HepG2 (cell line): ENCODE results near the gene PGC. TPM values are rescaled to one million over a fixed set of nuclear protein-coding genes. Genes with fewer than 3 reads are reported as not detected.

Experiments used
- ATAC-seq: fragments of 200-7000 bp; cut with Tn5 transposase; 3 replicates; pipeline ENCODE4 v1.9.1; 2020; ENCODE audit warnings: mild to moderate bottlenecking, moderate library complexity
- BruUV-seq: library from RNA; stranded (reverse); fragments of 400-500 nt; replicated peaks from 2 replicates; lab custom pipeline; 2021; lab: Mats Ljungman, UMichigan
- CTCF ChIA-PET: fragments of 300-600 bp; formaldehyde crosslinking; extraction: SDS; loops from one replicate; lab custom pipeline; 2021; ENCODE audit warnings: low total read pairs, inconsistent platforms, low intra/inter-chr PET ratio; lab: Yijun Ruan, JAX
- POLR2A ChIA-PET: fragments of 350-600 bp; sonication (Branson Sonifier 250); formaldehyde crosslinking; loops from one replicate; lab custom pipeline; 2020; ENCODE audit warnings: antibody characterized with exemption, inconsistent platforms; lab: Yijun Ruan, JAX
- DNase-seq: peaks from one replicate; pipeline ENCODE4 v3.0.0-alpha.2; 2015; ENCODE audit warnings: low spot score
- FAIRE-seq: peaks from 3 replicates; lab custom pipeline; 2011; peaks lifted over from hg19 to GRCh38; lab: Jason Lieb, UNC
- H2AFZ ChIP-seq: one replicate; pipeline ENCODE4 v1.6.1; 2011; ENCODE audit warnings: low read length, inconsistent platforms
- H3K27ac ChIP-seq: fragments of 300-600 bp; 3 replicates; pipeline ENCODE4 v1.8.0; 2011; ENCODE audit warnings: mixed run types, mild to moderate bottlenecking, mixed read lengths, low read length, inconsistent platforms; ENCODE audit not compliant: insufficient read depth; ENCODE audit errors: extremely low read length
- H3K27me3 ChIP-seq, 2 experiments: fragments of 200-600 bp in 1 of 2; 2 replicates in 1 of 2; 3 replicates in 1 of 2; pipeline versions ENCODE4 v1.6.0 to v1.8.0; 2011; ENCODE audit warnings: low read length in 2 of 2, mild to moderate bottlenecking in 2 of 2, moderate library complexity in 2 of 2, inconsistent platforms in 1 of 2; ENCODE audit not compliant: insufficient read depth in 2 of 2, control insufficient read depth in 1 of 2
- H3K36me3 ChIP-seq, 2 experiments: fragments of 200-600 bp in 1 of 2; replicated peaks in 1 of 2; 2 replicates in 1 of 2; 3 replicates in 1 of 2; pipeline versions ENCODE4 v1.5.1 to v1.8.0; 2011; ENCODE audit warnings: low read length in 2 of 2, inconsistent platforms in 1 of 2; ENCODE audit not compliant: insufficient read depth in 2 of 2, control insufficient read depth in 1 of 2
- H3K4me1 ChIP-seq: 2 replicates; pipeline ENCODE4 v1.5.1; 2012; ENCODE audit warnings: low read length, inconsistent platforms; ENCODE audit not compliant: insufficient read depth
- H3K4me2 ChIP-seq: 2 replicates; pipeline ENCODE4 v1.6.0; 2011; ENCODE audit warnings: low read depth, low read length, inconsistent platforms
- H3K4me3 ChIP-seq, 3 experiments: fragments of 200-600 bp in 1 of 3; sonication (generic), shearing (Covaris generic) in 1 of 3; replicated peaks in 1 of 3; 2 replicates each; pipeline ENCODE4 v1.5.1; 2011 to 2016; ENCODE audit warnings: low read length in 3 of 3, inconsistent platforms in 2 of 3, low read depth in 2 of 3, mild to moderate bottlenecking in 2 of 3, control low read depth in 1 of 3, mixed read lengths in 1 of 3; ENCODE audit not compliant: insufficient read depth in 1 of 3
- H3K79me2 ChIP-seq: one replicate; pipeline ENCODE4 v1.6.1; 2011; ENCODE audit warnings: low read length, inconsistent platforms; ENCODE audit not compliant: insufficient read depth
- H3K9ac ChIP-seq: 2 replicates; pipeline ENCODE4 v1.6.0; 2011; ENCODE audit warnings: mild to moderate bottlenecking, low read depth, low read length, inconsistent platforms; ENCODE audit not compliant: insufficient read depth
- H3K9me3 ChIP-seq: 2 replicates; pipeline ENCODE4 v1.5.1; 2012; ENCODE audit warnings: mild to moderate bottlenecking, low read length
- H4K20me1 ChIP-seq: 2 replicates; pipeline ENCODE4 v1.6.0; 2011; ENCODE audit warnings: inconsistent platforms, mild to moderate bottlenecking, low read length, moderate library complexity; ENCODE audit not compliant: insufficient read depth
- DZIP1 ChIP-seq: sonication (generic); formaldehyde crosslinking; IDR thresholded peaks from 2 replicates; pipeline ENCODE4 v1.5.0; 2020; ENCODE audit warnings: mild to moderate bottlenecking, missing genetic modification reagents
- GMEB2 ChIP-seq: IDR thresholded peaks from 2 replicates; pipeline ENCODE4 v1.6.1; 2016; ENCODE audit warnings: missing biosample characterization, missing genetic modification reagents, low read depth
- GTF2F1 ChIP-seq: fragments of 150-350 bp; IDR thresholded peaks from 2 replicates; pipeline ENCODE4 v1.6.1; 2014; ENCODE audit warnings: low read length
- IKZF5 ChIP-seq: IDR thresholded peaks from 2 replicates; pipeline ENCODE4 v1.6.1; 2018; ENCODE audit warnings: missing genetic modification reagents, mild to moderate bottlenecking, missing compliant biosample characterization
- KLF12 ChIP-seq: sonication (generic); formaldehyde crosslinking; IDR thresholded peaks from 2 replicates; pipeline ENCODE4 v1.4.0; 2020; ENCODE audit warnings: missing genetic modification reagents, borderline replicate concordance
- MXD4 ChIP-seq: IDR thresholded peaks from 2 replicates; pipeline ENCODE4 v1.6.1; 2016; ENCODE audit warnings: mild to moderate bottlenecking, missing biosample characterization, missing genetic modification reagents
- PCBP2 ChIP-seq: fragments of 200-400 bp; formaldehyde crosslinking; optimal IDR thresholded peaks from 2 replicates; pipeline ENCODE3; 2018; ENCODE audit warnings: low read length, low read depth; ENCODE audit not compliant: poor library complexity, severe bottlenecking
- PRPF4 ChIP-seq: fragments of 200-400 bp; formaldehyde crosslinking; IDR thresholded peaks from 2 replicates; pipeline ENCODE4 v1.6.1; 2016; ENCODE audit warnings: low read length, low read depth; ENCODE audit not compliant: poor library complexity, severe bottlenecking
- U2AF2 ChIP-seq: fragments of 200-400 bp; formaldehyde crosslinking; IDR thresholded peaks from 2 replicates; pipeline ENCODE4 v1.6.1; 2017; ENCODE audit warnings: low read depth, mild to moderate bottlenecking, low read length
- ZBTB10 ChIP-seq: sonication (generic); formaldehyde crosslinking; IDR thresholded peaks from 2 replicates; pipeline ENCODE4 v1.4.0; 2020; ENCODE audit warnings: missing genetic modification reagents, borderline replicate concordance
- ZFP62 ChIP-seq: sonication (generic); formaldehyde crosslinking; IDR thresholded peaks from 2 replicates; pipeline ENCODE4 v1.4.0; 2020; ENCODE audit warnings: missing genetic modification reagents
- ZNF30 ChIP-seq: sonication (generic); formaldehyde crosslinking; IDR thresholded peaks from 2 replicates; pipeline ENCODE4 v1.5.0; 2020; ENCODE audit warnings: mild to moderate bottlenecking, missing genetic modification reagents
- ZNF367 ChIP-seq: sonication (generic); formaldehyde crosslinking; IDR thresholded peaks from 2 replicates; pipeline ENCODE4 v1.4.0; 2020; ENCODE audit warnings: missing genetic modification reagents, borderline replicate concordance
- ZNF879 ChIP-seq: sonication (generic); formaldehyde crosslinking; IDR thresholded peaks from 2 replicates; pipeline ENCODE4 v1.8.1; 2023; ENCODE audit warnings: missing genetic modification reagents
- WGBS: methylation state at CpG from one replicate; pipeline ENCODE4 v1.1.6; 2017; ENCODE audit warnings: low lambda C conversion rate; 5-methylcytosine and 5-hydroxymethylcytosine counted together
- in situ Hi-C: cut with HindIII; loops from 2 replicates; pipeline ENCODE4 v1.10.0; 2017; ENCODE audit warnings: low pct_unique_long_range_greater_than_20kb; ENCODE audit not compliant: extremely low pct_ligation_motif_present
- intact Hi-C: fragments of 100-400 bp; cut with micrococcal nuclease; formaldehyde crosslinking; loops from one replicate; pipeline ENCODE4 v1.10.0; 2022; ENCODE audit not compliant: unreplicated experiment
- polyA plus RNA-seq, 8 experiments: library from polyadenylated mRNA; depleted of rRNA in 3 of 8; stranded (reverse) in 7 of 8; unstranded in 1 of 8; fragments of >200 nt; fragmentation: Illumina TruSeq in 4 of 8; extraction: Trizol in 4 of 8; gene quantifications; 2 replicates each; pipeline versions ENCODE4 v1.2.1 to v1.2.3, GENCODE V29; 2011 to 2016; ENCODE audit warnings: low read depth in 4 of 8, missing spikeins in 1 of 8, mixed read lengths in 1 of 8; ENCODE audit not compliant: insufficient read depth in 1 of 8
- total RNA-seq, 5 experiments: library from RNA; depleted of rRNA; stranded (reverse); fragments of >200 nt; fragmentation: Illumina TruSeq; extraction: Trizol; gene quantifications; 2 replicates each; pipeline ENCODE4 v1.2.3, GENCODE V29; 2016; ENCODE audit warnings: low read depth in 1 of 5

The PGC gene
- total and polyA plus RNA-seq, 2 of the 13 experiments (the other 11 are each of a cell fraction or from before 2014, with no cell fraction given) = 426 to 502 TPM

GRCh38 chr6:41733707-41734665, 13.2 kb downstream of the PGC start:
- POLR2A ChIA-PET = interaction anchor here (0.7 to 10.4 kb wide), 31 partner anchors 8 to 403 kb away, joined by 3 to 120 read pairs (median 5); partner anchors contain the start of genes FRS3, PGC, PRICKLE4 and TAF8
- no peaks in the 10 kb centered on the region for H3K9me3 ChIP-seq
- peak overlapping the region; percentile 51 to 83 (median 76) for H3K4me3 ChIP-seq
- peak overlapping the region; percentile 73 for H3K9ac ChIP-seq
- no peaks in the 10 kb centered on the region; a peak in 1 of 5 replicates for H3K27me3 ChIP-seq
- CTCF ChIA-PET = interaction anchor here (1.2 to 3.0 kb wide), 3 partner anchors 28 to 46 kb away, joined by 3 to 44 read pairs (median 12); partner anchors contain the start of gene FRS3
- intact Hi-C loops = loop anchor here (1.0 to 2.0 kb wide), 3 partner anchors 28 to 187 kb away; partner anchors contain the start of genes BYSL and MED20
- FAIRE-seq = peak; percentile 85
- 1% methylated on average over 45 of the region's 73 CpGs for WGBS
- no peak overlapping the region for H2AFZ ChIP-seq
- no peaks in the 10 kb centered on the region for H4K20me1 ChIP-seq
- H3K4me1 ChIP-seq = peaks cover 58% of the 10 kb centered on the region
- H3K27ac ChIP-seq = peak overlapping the region; percentile 11
- in situ Hi-C loops = no loop called here
- ATAC-seq = peak; percentile 83
- no TSS peak for BruUV-seq
- H3K36me3 ChIP-seq = no peaks in the 10 kb centered on the region
- peak overlapping the region; percentile 90 for H3K4me2 ChIP-seq
- DNase-seq = peak; percentile 76
- peaks cover 5% of the 10 kb centered on the region for H3K79me2 ChIP-seq
- TF ChIP-seq U2AF2 = no peak
- no peak for TF ChIP-seq ZNF367 (CRISPR knock-in tag)
- TF ChIP-seq MXD4 (CRISPR knock-in tag) = no peak
- no peak for TF ChIP-seq ZNF30 (CRISPR knock-in tag)
- TF ChIP-seq ZBTB10 (CRISPR knock-in tag) = peak; percentile 77; the same call in 1 of the 2 replicates
- TF ChIP-seq IKZF5 (CRISPR knock-in tag) = peak; percentile 54; the same call in 1 of the 2 replicates
- TF ChIP-seq ZFP62 (CRISPR knock-in tag) = no peak
- 0 out of 2 replicates have a peak, but pooled peaks have one; percentile 87 for TF ChIP-seq DZIP1 (CRISPR knock-in tag)
- TF ChIP-seq PCBP2 = no peak
- TF ChIP-seq GTF2F1 = no peak
- no peak for TF ChIP-seq KLF12 (CRISPR knock-in tag)
- no peak for TF ChIP-seq PRPF4
- TF ChIP-seq GMEB2 (CRISPR knock-in tag) = no peak
- no peak for TF ChIP-seq ZNF879 (CRISPR knock-in tag)
